NCI-H748 (cell line): ENCODE data around the gene LRFN3.
"Not testable (repeated sequence)": the region's sequence is repeated elsewhere in the genome, so short reads cannot be mapped to it uniquely, and the experiment has no call there.

Experiments used
- DNase-seq: peaks from one replicate; lab custom pipeline; 2025; ENCODE audit not compliant: unreplicated experiment; lab: John Stamatoyannopoulos, UW

Gene LRFN3

DNA sequence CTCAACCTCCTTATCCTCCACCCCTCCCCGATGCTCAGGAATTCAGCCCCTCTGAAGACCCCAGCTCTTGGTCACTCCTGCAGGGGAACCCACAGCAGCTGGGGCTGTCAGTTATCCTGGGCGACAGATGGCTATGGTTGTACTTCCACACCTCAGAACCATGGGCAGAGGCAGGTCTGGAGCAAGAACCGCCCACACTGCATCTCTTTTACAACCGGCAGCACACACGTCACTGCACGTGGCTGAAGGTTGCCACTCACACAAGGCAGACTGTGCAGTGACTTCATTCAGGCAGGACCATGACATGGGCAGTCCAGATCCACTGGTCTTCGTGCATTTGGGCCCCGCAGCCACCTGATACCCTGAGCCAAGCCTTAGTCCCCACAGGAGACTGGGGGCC, 37.3 kb downstream of the LRFN3 start:
- no peak for DNase-seq

DNA sequence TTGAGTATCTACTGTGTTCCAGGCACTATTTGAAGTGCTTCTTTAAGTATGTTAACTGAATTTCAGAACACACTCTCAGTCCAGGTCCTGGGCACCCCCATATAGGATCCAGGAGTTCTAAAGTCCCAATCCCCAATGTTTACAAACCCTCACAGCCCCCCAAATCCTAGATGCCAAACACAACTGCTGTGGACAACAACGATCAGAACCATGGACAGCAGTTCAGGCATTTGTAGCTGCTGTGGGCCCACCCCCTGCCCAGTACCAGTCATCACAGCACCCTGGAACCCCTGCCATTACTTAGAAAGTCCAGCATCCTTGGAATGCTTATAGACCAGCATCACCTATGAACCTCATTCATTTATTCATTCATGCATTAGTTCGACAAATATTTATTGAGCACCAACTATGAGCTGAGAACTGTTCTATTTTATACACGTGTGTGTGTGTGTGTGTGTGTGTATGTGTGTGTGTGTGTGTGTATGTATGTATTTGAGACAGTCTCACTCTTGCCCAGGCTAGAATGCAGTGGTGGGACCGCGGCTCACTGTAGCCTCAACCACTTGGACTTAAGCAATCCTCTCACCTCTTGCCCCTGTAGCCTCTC, 39.5 kb downstream of the LRFN3 start:
- DNase-seq, result no peak

DNA sequence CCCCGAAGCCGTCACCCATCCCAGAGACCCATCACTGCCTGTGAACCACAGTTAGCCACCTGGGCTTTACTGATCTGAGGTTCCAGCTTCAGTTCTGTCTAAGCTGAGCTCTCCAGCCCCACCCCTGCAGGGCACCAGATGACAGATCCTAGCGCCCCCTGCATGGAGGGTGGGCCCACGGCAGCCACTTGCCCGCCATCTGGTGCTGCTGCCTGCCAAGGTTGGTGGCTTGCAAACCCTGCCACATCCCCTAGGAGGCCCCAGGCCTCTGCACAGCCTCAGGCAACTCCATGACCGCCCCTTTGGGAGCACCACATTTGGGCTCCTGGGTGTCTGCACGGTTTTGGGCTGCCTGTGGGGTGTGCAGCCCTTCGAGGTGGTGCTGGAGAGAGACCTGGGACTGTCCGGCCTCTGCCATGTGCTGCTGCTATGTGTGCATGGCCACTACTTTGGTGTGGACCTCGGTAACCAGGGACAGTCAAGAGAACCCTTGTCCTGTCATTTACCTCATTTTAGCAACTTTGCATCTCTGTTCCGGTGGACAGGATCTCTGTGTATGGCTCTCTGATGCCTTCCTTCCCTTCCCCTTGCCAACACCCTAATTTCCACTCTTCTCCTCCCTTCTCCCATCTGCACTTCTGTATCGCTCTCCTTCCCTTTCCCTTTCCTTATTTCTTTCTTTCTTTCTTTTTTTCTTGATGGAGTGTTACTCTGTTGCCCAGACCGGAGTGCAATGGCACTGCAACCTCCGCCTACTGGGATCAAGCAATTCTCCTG, 41.5 kb downstream of the LRFN3 start:
- DNase-seq, result peak; percentile 65

- no peak for DNase-seq
Measured at GRCh38 chr19:35978271-35978670, 42.1 kb downstream of the LRFN3 start.

DNA sequence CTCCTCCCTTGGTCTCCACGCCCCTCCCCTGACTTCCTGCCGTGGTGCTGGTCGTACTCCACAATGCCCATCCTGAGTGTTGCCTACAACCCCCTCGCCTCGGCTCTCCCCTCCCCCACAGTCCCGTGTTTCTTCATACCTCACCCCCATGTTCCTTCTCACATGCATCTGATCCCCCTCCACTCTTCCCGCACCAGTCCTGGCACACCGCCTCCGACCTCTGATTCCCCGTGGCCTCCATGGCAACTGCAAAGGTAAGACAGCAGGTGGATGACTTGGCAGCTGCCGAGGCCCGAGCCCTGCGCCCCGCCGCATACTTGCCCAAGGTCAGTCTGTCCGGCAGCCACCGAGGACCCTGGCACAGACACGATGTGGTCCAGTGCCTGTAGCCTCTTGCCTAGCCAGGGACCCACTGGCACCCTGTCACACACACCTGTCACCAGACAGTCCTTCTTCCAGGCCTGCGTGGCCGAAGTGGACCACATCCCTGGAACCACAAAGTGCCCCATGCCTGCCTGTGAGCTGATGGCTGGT, 42.7 kb downstream of the LRFN3 start:
- DNase-seq, result no peak

DNA sequence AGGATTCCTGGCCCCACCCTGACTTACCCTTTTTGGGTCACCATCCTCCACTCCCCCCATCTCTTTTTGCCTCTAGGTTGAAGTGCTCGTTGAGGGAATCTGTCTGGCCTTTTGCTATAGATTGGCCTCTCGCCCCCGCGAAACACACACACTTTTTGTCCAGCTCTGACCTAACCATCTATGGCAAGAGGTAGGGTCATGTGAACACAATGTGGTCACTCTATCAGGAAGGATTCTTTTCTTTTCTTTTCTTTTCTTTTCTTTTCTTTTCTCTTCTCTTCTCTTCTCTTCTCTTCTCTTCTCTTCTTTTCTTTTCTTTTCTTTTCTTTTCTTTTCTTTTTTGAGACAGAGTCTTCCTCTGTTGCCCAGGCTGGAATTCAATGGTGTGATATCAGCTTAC, 44.8 kb downstream of the LRFN3 start:
- DNase-seq, result not testable (repeated sequence)

DNA sequence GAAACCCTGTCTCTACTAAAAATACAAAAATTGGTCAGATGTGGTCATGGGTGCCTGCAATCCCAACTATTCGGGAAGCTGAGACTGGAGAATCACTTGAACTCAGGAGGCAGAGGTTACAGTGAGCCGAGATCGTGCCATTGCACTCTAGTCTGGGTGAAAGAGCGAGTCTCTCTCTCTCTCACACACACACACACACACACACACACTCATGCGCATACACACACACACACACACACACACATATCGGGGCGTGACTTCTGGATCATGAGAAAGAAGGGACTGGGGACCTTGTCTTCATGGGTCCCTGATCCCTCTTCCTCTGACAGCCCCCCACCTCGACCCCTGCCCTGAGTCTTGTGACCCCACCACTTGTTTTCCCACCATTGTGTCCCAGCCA, 47.0 kb downstream of the LRFN3 start:
- no peak for DNase-seq

GRCh38 chr19:35986111-35986510, 49.9 kb downstream of the LRFN3 start:
- DNase-seq, result no peak

DNA sequence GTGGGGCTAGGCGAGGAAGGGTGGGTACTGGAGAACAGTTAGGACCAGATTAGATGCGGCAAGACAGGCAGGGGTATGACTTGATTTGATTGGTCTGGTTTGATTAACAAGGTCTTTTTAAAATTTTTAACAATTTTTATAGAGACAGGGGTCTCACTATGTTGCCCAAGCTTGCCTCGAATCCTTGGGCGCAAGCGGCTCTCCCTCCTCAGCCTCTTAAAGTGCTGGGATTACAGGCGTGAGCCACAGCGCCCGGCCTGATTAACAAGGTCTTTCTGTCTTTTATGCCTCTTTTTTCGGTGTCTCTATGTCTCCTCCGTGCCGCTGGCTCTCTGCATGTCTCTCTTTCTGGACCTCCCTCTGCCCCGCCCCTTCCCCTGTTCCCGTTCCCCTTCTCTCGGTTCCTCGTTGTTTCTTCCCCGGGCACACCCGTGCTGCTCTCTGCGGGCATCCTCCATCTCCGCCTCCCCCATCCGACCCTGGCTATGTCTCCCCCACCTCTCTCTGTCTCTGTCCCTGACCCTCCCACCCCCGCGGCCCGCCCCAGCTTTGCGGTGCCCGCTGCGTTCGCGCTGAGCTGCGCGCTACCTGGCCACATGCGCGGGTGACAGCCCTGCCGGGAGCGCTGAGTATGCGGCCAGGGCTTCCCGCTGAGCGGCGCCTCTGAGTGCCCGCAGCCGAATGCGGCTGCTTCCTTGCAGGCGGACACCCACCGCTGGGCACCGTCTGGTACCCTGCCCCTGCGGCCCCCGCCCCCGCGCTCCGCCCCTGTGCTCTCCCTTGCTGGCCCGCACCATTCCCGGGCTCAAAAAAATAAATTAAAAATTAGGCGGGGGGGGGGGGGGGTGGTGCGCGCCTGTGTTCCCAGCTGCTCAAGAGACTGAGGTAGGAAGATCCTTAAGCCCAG, 50.7 kb downstream of the LRFN3 start:
- peak; percentile 81 for DNase-seq

DNA sequence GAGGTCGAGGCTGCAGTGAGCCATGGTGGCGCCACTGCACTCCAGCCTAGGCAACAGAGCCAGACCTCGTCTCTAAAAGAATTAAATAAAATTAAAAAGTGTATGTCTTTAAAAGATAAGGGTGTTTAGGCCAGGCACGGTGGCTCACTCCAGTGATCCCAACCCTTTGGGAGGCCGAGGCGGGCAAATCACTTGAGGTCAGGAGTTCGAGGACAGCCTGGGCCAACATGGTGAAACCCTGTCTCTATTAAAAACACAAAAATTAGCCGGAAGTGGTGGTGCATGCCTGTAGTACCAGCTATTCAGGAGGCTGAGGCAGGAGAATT, 51.4 kb downstream of the LRFN3 start:
- no peak for DNase-seq

DNA sequence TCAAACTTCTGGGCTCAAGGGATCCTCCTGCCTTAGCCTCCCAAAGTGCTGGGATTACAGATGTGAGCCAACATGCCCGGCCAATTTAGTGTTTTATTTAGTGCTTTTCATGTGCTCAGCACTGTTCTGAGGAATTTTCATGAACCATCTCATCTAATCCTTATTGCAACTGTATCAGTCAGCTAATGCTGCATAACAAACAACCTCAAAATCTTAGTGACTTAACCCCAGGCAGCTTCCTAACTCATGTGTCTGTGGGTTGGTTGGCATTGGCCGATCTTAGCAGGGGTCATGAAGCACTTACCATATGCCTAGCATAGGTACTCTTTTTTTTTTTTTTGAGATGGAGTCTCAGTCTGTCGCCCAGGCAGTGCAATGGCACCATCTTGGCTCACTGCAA, 52.6 kb downstream of the LRFN3 start:
- DNase-seq, result no peak

- no peak for DNase-seq
Measured at GRCh38 chr19:35990156-35990555, 54.0 kb downstream of the LRFN3 start.

DNA sequence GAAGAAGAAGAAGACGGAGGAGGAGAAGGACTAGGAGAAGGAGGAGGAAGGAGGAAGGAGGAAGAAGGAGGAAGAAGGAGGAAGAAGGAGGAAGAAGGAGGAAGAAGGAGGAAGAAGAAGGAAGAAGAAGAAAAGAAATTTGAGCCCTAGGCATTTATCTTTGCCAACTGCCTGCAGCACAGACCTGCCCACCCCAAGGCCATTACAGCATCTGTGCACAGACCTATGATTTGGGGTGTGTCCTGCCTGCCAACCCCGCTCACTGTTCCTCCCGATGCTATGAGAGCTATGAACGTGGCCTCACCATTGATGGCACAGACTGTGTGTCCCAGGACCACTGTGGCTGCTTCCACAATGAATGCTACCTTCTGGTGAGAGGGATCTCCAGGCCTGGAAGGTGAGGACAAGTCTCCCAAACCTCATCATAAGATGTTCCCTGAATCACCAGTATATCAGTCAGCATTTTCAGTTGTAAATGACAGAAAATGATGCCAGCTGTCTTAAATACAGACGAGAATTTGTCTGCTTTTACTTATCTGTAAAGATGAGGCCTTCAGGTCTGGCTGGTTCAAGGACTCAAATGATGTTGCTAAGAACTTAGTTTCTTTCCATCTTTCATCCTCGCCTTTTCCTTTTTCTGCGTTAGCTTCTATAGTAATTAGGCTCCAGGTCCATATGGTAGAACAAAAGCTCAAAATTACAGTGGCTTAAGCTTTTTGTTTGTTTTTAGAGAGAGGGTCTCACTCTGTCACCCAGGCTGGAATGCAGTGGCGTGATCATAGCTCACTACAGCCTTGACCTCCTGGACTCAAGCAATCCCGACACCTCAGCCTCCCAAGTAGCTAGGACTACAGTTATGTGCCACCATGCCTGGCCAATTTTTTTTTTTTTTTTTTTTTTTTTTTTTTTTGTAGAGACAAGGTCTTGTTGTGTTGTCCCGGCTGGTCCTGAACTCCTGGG, 54.9 kb downstream of the LRFN3 start:
- DNase-seq, result no peak

DNA sequence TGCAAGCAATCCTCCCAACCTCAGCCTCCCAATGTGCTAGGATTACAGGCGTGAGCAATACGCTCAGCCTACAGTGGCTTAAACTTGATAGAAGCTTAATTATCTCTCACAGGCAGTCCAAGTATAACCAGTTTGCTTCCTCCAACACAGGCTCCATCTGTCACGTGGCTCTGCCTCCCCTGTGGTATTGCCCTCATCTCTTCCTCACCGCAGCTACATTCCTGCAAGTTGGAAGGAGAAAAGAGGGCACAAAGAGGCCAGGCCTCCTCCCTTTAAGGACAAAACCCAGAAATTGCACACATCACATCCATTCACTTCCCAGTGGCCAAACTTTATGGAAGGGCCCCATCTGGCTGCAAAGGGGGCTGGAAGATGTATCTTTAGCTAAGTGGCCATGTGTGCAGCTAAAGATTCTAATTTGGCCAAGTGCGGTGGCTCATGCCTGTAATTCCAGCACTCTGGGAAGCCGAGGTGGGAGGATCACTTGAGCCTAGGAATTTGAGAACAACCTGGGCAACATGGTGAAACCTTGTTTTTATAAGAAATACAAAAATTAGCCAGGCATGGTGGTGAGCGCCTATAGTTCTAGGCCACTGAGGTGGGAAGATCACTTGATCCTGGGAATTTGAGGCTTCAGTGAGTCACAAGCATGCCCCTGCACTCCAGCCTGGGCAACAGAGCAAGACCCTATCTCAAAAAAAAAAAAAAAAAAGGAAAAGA, 55.7 kb downstream of the LRFN3 start:
- no peak for DNase-seq

DNA sequence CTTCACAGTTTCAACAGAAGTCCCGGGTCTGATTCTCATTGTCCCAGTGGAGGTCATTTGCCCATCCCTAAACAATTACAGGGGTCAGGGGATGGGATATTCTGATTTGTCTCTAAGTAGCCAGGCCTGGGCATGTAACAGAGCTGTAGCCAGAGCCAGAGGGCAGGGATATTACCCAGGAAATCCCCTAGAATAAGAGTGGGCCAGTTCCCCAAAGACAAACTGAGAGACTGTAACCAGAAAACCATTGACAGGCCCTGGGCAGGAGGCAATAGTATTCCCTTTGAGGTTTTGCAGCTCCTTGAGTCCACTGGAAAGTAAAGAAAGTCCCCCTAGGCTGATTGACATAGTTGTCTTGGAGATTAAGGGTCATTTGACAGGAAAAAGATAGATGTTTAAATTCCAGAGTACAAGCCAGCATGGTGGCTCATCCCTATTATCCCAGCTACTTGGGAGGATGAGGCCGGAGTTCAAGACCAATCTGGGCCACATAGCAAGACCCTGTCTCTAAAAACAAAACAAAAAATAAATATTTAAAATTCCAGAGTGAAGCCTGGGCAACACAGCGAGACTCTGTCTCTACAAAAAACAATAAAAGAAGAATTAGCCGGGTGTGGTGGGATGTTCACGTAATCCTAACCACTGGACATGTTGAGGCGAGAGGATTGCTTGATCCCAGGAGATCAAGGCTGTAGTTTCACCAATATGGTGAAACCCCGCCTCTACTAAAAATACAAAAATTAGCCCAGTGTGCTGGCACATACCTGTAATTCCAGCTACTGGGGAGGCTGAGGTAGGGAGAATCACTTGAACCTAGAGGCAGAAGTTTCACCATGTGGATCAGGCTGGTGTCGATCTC, 57.0 kb downstream of the LRFN3 start:
- no peak for DNase-seq

DNA sequence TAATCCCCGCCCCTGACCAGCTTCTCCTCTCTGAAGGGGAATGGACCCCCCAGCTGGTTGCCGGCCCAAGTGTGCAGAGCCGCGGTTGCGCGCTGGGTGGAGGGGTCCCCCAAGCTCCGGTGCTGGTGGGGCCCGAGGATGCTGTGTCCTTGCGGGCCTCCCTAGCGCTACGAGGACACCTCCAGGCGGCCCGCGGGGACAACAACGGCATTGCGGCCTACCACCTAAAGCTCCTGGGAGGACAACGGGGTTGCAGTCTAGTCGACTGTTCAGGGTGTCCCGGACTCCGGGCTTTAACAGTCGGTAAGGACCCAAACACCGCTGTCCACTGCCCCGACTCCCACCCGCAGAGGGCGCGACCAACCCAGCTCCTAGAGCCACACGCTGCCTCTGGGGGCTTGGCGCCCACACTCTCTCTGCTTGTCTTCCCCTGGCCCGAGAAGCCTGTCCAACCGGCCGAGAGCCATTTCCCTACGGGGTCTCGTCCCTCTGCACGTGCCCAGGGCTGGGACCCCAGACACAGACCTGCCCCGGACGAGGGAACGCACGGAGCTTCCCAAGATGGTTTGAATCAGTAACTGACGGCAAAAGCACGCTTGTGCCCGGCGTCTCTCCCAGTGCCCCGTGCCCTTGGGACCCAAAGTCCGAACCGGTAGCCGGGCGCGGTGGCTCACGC, 57.9 kb downstream of the LRFN3 start:
- DNase-seq, result no peak
